Thyroid gland (tissue), 4 donors: ENCODE data around the gene TSPO.

Experiments used
- CTCF ChIP-seq, 6 experiments: fragments of 200-600 bp in 3 of 6; fragments of 450-650 bp in 3 of 6; sonication (generic) in 3 of 6; IDR thresholded peaks; one replicate each; pipeline ENCODE4 v1.5.1; 2016 to 2019; ENCODE audit warnings: antibody characterized with exemption in 6 of 6, mild to moderate bottlenecking in 2 of 6, inconsistent platforms in 1 of 6, moderate library complexity in 1 of 6
- POLR2A ChIP-seq, 2 donors: fragments of 450-650 bp; IDR thresholded peaks; one replicate each; pipeline ENCODE4 v1.6.1; 2017; ENCODE audit warnings: antibody characterized with exemption in 2 of 2, mild to moderate bottlenecking in 2 of 2, moderate library complexity in 1 of 2

- no peak for TF ChIP-seq CTCF (IDR thresholded peaks at IDR 0.05)
- no peak for TF ChIP-seq POLR2A (IDR thresholded peaks at IDR 0.05)
These were observed 15.0 kb downstream of the TSPO start for GRCh38 chr22:43166132-43166930.
